ENCODE results near the gene CPHXL2.

CPHXL2 gene

GRCh38 chr16:75676909-75677308 lies at the start of gene CPHXL2:
Gene CPHXL2 (minus strand): TSS chr16:75677009. CDS start chr16:75676999, 10 bp downstream.
- DNase-seq (ENCODE audit: low read depth): no peak

- DNase-seq (ENCODE audit: low read depth): no peak
Observed at GRCh38 chr16:75726390-75726789, 49.6 kb upstream of the CPHXL2 start, which contains the start of gene CPHXL. Gene CPHXL (minus strand): TSS chr16:75726490. CDS start chr16:75726442, 48 bp downstream.

- DNase-seq (ENCODE audit: low read depth): no peak
Observed at GRCh38 chr16:75718452-75718851, 41.6 kb upstream of the CPHXL2 start.

- DNase-seq (ENCODE audit: low read depth): no peak
Observed at GRCh38 chr16:75714661-75715060, 37.9 kb upstream of the CPHXL2 start.

GRCh38 chr16:75710344-75710743 lies 33.5 kb upstream of the CPHXL2 start:
- no peak for DNase-seq (ENCODE audit: low read depth)

- no peak for DNase-seq (ENCODE audit: low read depth)
Observed at GRCh38 chr16:75703306-75703705, 26.5 kb upstream of the CPHXL2 start.

GRCh38 chr16:75702242-75702641 lies 25.4 kb upstream of the CPHXL2 start:
- DNase-seq (ENCODE audit: low read depth): no peak

GRCh38 chr16:75701361-75701760 lies 24.6 kb upstream of the CPHXL2 start, which contains the start of gene DUXB:
Gene DUXB (minus strand): TSS chr16:75701461. CDS start chr16:75701418, 43 bp downstream.
- no peak for DNase-seq (ENCODE audit: low read depth)

GRCh38 chr16:75697571-75697970 lies 20.8 kb upstream of the CPHXL2 start:
- no peak for DNase-seq (ENCODE audit: low read depth)

GRCh38 chr16:75695708-75696107 lies 18.9 kb upstream of the CPHXL2 start:
- no peak for DNase-seq (ENCODE audit: low read depth)

- no peak for DNase-seq (ENCODE audit: low read depth)
Observed at GRCh38 chr16:75687361-75687760, 10.6 kb upstream of the CPHXL2 start.

GRCh38 chr16:75682308-75682707 lies 5.5 kb upstream of the CPHXL2 start:
- no peak for DNase-seq (ENCODE audit: low read depth)

- no peak for DNase-seq (ENCODE audit: low read depth)
Observed at GRCh38 chr16:75679366-75679765, 2.6 kb upstream of the CPHXL2 start.

GRCh38 chr16:75667503-75667902 lies 9.3 kb downstream of the CPHXL2 start:
- no peak for DNase-seq (ENCODE audit: low read depth)

- no peak for DNase-seq (ENCODE audit: low read depth)
Observed at GRCh38 chr16:75660726-75661302, 16.0 kb downstream of the CPHXL2 start.

GRCh38 chr16:75660321-75660720 lies 16.5 kb downstream of the CPHXL2 start:
- DNase-seq (ENCODE audit: low read depth): no peak

- DNase-seq (ENCODE audit: low read depth): no peak
Observed at GRCh38 chr16:75658175-75658574, 18.6 kb downstream of the CPHXL2 start.

- peak; percentile 83 for DNase-seq (ENCODE audit: low read depth)
Observed at GRCh38 chr16:75653922-75654321, 22.9 kb downstream of the CPHXL2 start.

GRCh38 chr16:75648265-75649076 lies 28.3 kb downstream of the CPHXL2 start:
- peak; percentile 63 for DNase-seq (ENCODE audit: low read depth)

- peak; percentile 92 for DNase-seq (ENCODE audit: low read depth)
Observed at GRCh38 chr16:75647492-75648264, 29.1 kb downstream of the CPHXL2 start, which contains the start of the genes KARS1 and TERF2IP. Gene KARS1 (minus strand): TSS chr16:75647665. CDS start chr16:75647639, 26 bp downstream. Gene TERF2IP (plus strand): TSS chr16:75647773. CDS start chr16:75647883, 110 bp downstream.

- no peak for DNase-seq (ENCODE audit: low read depth)
Observed at GRCh38 chr16:75647112-75647491, 29.7 kb downstream of the CPHXL2 start.

- DNase-seq (ENCODE audit: low read depth): no peak
Observed at GRCh38 chr16:75644240-75645012, 32.4 kb downstream of the CPHXL2 start.

All from fibroblast of gingiva (primary cell).